Endothelial cell of umbilical vein (primary cell): ENCODE measurements around the gene PLAC8. TPM values are rescaled to one million over a fixed set of nuclear protein-coding genes. Genes with fewer than 3 reads are reported as not detected.

Experiments
- BruUV-seq: library from RNA; stranded (reverse); fragments of 400-500 nt; replicated peaks from 2 replicates; lab custom pipeline; 2021; lab: Mats Ljungman, UMichigan
- CTCF ChIA-PET: fragments of 300-600, 350-600 bp; sonication (Branson Sonifier 250); formaldehyde crosslinking; loops from one replicate; lab custom pipeline; 2021; ENCODE audit warnings: antibody characterized with exemption, inconsistent platforms; lab: Charles Lee
- POLR2A ChIA-PET: fragments of 300-600, 350-600 bp; sonication (Branson Sonifier 250); formaldehyde crosslinking; loops from one replicate; lab custom pipeline; 2021; ENCODE audit warnings: antibody characterized with exemption, inconsistent platforms; lab: Charles Lee
- DNase-seq: peaks from one replicate; pipeline ENCODE4 v3.0.0-alpha.2; 2011; ENCODE audit warnings: low read depth, low spot score
- FAIRE-seq: peaks from 2 replicates; lab custom pipeline; 2011; peaks lifted over from hg19 to GRCh38; lab: Jason Lieb, UNC
- H2AFZ ChIP-seq: 2 replicates; pipeline ENCODE4 v1.6.0; 2012; ENCODE audit warnings: low read depth, low read length, control low read depth, inconsistent platforms
- H3K27ac ChIP-seq: 2 replicates; pipeline ENCODE4 v1.5.1; 2011; ENCODE audit warnings: low read depth, mild to moderate bottlenecking, control low read depth, low read length, moderate library complexity; ENCODE audit not compliant: insufficient read depth
- H3K27me3 ChIP-seq, 2 experiments: 2 replicates each; pipeline versions ENCODE4 v1.6.0 to v1.6.1; 2011; ENCODE audit warnings: low read length in 2 of 2, mixed read lengths in 1 of 2; ENCODE audit not compliant: control insufficient read depth in 2 of 2, insufficient read depth in 2 of 2
- H3K36me3 ChIP-seq, 2 experiments: 2 replicates in 1 of 2; 3 replicates in 1 of 2; pipeline ENCODE4 v1.5.1; 2011; ENCODE audit warnings: low read length in 2 of 2, mild to moderate bottlenecking in 1 of 2, moderate library complexity in 1 of 2; ENCODE audit not compliant: control insufficient read depth in 2 of 2, insufficient read depth in 2 of 2; ENCODE audit errors: extremely low read depth in 1 of 2
- H3K4me1 ChIP-seq: 3 replicates; pipeline ENCODE4 v1.5.1; 2011; ENCODE audit warnings: mild to moderate bottlenecking, low read length; ENCODE audit not compliant: control insufficient read depth, insufficient read depth; ENCODE audit errors: extremely low read depth
- H3K4me2 ChIP-seq: 2 replicates; pipeline ENCODE4 v1.6.1; 2011; ENCODE audit warnings: low read length, control low read depth, mixed read lengths; ENCODE audit not compliant: insufficient read depth
- H3K4me3 ChIP-seq, 3 experiments: fragments of 200-600 bp in 1 of 3; sonication (generic), shearing (Covaris generic) in 1 of 3; replicated peaks in 1 of 3; 2 replicates each; pipeline ENCODE4 v1.5.1; 2011 to 2016; ENCODE audit warnings: control low read depth in 3 of 3, low read length in 3 of 3, mild to moderate bottlenecking in 2 of 3, inconsistent platforms in 1 of 3, low read depth in 1 of 3, moderate library complexity in 1 of 3; ENCODE audit not compliant: insufficient read depth in 1 of 3
- H3K79me2 ChIP-seq: 2 replicates; pipeline ENCODE4 v1.6.0; 2012; ENCODE audit warnings: low read length, inconsistent platforms; ENCODE audit not compliant: control insufficient read depth, insufficient read depth
- H3K9ac ChIP-seq: replicated peaks from 2 replicates; pipeline ENCODE3; 2011; ENCODE audit warnings: low read length, control low read depth; ENCODE audit not compliant: insufficient read depth; ENCODE audit errors: extremely low read depth
- H3K9me1 ChIP-seq: replicated peaks from 3 replicates; pipeline ENCODE4 v1.6.0; 2011; ENCODE audit warnings: mild to moderate bottlenecking, low read length; ENCODE audit not compliant: control insufficient read depth, insufficient read depth; ENCODE audit errors: extremely low read depth
- H3K9me3 ChIP-seq: replicated peaks from 2 replicates; pipeline ENCODE4 v1.5.1; 2012; ENCODE audit warnings: low read length, inconsistent platforms; ENCODE audit not compliant: control insufficient read depth, insufficient read depth
- H4K20me1 ChIP-seq: replicated peaks from 2 replicates; pipeline ENCODE3; 2011; ENCODE audit warnings: mild to moderate bottlenecking, low read length; ENCODE audit not compliant: control insufficient read depth, insufficient read depth; ENCODE audit errors: extremely low read depth
- EZH2 ChIP-seq: IDR thresholded peaks from 2 replicates; pipeline ENCODE4 v1.6.1; 2012; ENCODE audit warnings: borderline replicate concordance, low read depth, mild to moderate bottlenecking, moderate library complexity, low read length, inconsistent platforms; ENCODE audit not compliant: severe bottlenecking
- FOS ChIP-seq: IDR thresholded peaks from 2 replicates; pipeline ENCODE4 v1.6.1; 2011; ENCODE audit warnings: mild to moderate bottlenecking, low read length, moderate library complexity, borderline replicate concordance; ENCODE audit not compliant: insufficient read depth
- GATA2 ChIP-seq: IDR thresholded peaks from 2 replicates; pipeline ENCODE4 v1.7.0; 2011; ENCODE audit warnings: low read depth, mild to moderate bottlenecking, moderate library complexity, mixed read lengths, low read length; ENCODE audit not compliant: insufficient read length, insufficient read depth
- JUN ChIP-seq: IDR thresholded peaks from 2 replicates; pipeline ENCODE4 v1.6.1; 2011; ENCODE audit warnings: borderline replicate concordance, low read depth; ENCODE audit not compliant: insufficient read length, insufficient read depth
- MYC ChIP-seq: IDR thresholded peaks from one replicate; pipeline ENCODE4 v1.6.1; 2011; ENCODE audit warnings: mild to moderate bottlenecking, low read depth, low read length
- POLR2A ChIP-seq: IDR thresholded peaks from 2 replicates; pipeline ENCODE4 v1.6.1; 2012; ENCODE audit warnings: low read depth, mild to moderate bottlenecking, control low read depth, low read length
- POLR2AphosphoS5 ChIP-seq: IDR thresholded peaks from 2 replicates; pipeline ENCODE4 v1.6.1; 2012; ENCODE audit warnings: low read depth, mild to moderate bottlenecking, control low read depth, low read length, moderate library complexity; ENCODE audit not compliant: insufficient read depth
- dilution Hi-C: fragments of 300-500 bp; cut with MboI; formaldehyde crosslinking; loops from one replicate; pipeline ENCODE4 v1.15.0; 2019; ENCODE audit warnings: low sequenced_read_pairs; ENCODE audit not compliant: extremely low pct_ligation_motif_present
- intact Hi-C: fragments of 100-400 bp; cut with micrococcal nuclease; formaldehyde crosslinking; loops from one replicate; pipeline ENCODE4 v1.10.0; 2022
- polyA plus RNA-seq, 4 experiments: library from polyadenylated mRNA; depleted of rRNA in 3 of 4; stranded (reverse) in 3 of 4; unstranded in 1 of 4; fragments of >200 nt; gene quantifications; 2 replicates each; pipeline versions ENCODE4 v1.2.1 to v1.2.3, GENCODE V29; 2011 to 2012; ENCODE audit warnings: missing spikeins in 1 of 4
- total RNA-seq: library from RNA; stranded (reverse); gene quantifications from 2 replicates; pipeline ENCODE4 v1.2.3, GENCODE V29; 2021
- TF ChIP-seq, protein P1 (sequence below): IDR thresholded peaks from 2 replicates; pipeline ENCODE4 v1.6.1; 2011; ENCODE audit not compliant: insufficient read depth, insufficient read length
- TF ChIP-seq, protein P2 (sequence below), 2 donors: IDR thresholded peaks; 1 replicate in 1 of 2; 2 replicates in 1 of 2; pipeline ENCODE4 v1.5.1; 2011; ENCODE audit warnings: low read length in 2 of 2, mild to moderate bottlenecking in 2 of 2, moderate library complexity in 2 of 2, control low read depth in 1 of 2, inconsistent platforms in 1 of 2, low read depth in 1 of 2; ENCODE audit not compliant: insufficient read depth in 1 of 2; ENCODE audit errors: extremely low read depth in 1 of 2

The PLAC8 gene
- total and polyA plus RNA-seq, 2 donors (not counting 3 experiments of a cell fraction or from before 2014, with no cell fraction given) = 4.9 to 5.7 TPM

DNA sequence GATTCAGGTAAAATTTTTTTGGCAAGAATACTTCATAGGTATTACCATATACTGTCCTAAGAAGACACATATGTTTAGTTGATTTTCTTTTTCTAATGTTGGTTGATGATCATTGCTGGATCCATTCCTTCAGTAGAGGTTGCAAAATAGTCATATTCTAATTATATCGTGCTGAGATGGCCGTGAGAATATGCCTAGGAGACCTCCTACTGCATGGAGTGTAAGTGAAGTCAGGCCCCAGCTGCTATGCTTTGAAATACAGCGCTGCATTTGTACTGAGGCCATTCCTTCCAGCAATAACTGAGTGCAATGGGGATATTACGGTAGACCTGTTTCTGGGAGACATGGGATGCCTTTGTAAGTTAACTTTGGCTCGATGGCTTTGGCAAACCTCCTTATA, 6.7 kb upstream of the PLAC8 start:
- Histone ChIP-seq H3K79me2 (no peaks in the 10 kb centered on the region), H3K27ac (no peak overlapping the region), H3K4me2 (no peak overlapping the region), H3K9me3 (no peaks in the 10 kb centered on the region), H3K9me1 (no peaks in the 10 kb centered on the region), H3K27me3 (no peaks in the 10 kb centered on the region), H3K4me1 (no peaks in the 10 kb centered on the region), H3K4me3 (no peak overlapping the region), H3K36me3 (no peaks in the 10 kb centered on the region), H4K20me1 (no peaks in the 10 kb centered on the region), H2AFZ (no peak overlapping the region), H3K9ac (no peak overlapping the region)
- no peak for DNase-seq
- TF ChIP-seq, protein P1, sequence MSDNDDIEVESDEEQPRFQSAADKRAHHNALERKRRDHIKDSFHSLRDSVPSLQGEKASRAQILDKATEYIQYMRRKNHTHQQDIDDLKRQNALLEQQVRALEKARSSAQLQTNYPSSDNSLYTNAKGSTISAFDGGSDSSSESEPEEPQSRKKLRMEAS = no peak
- TF ChIP-seq JUN (no peak), POLR2A (no peak), EZH2 (no peak)
- dilution Hi-C loops (no loop called here), intact Hi-C loops (no loop called here)
- no peak for FAIRE-seq
- CTCF ChIA-PET = interaction anchor here (0.6 to 1.2 kb wide), 3 partner anchors 8 to 161 kb away, joined by 3 to 5 read pairs (median 3); no protein-coding TSS in a partner anchor
- BruUV-seq = no TSS peak
- POLR2A ChIA-PET = no interaction called here

DNA sequence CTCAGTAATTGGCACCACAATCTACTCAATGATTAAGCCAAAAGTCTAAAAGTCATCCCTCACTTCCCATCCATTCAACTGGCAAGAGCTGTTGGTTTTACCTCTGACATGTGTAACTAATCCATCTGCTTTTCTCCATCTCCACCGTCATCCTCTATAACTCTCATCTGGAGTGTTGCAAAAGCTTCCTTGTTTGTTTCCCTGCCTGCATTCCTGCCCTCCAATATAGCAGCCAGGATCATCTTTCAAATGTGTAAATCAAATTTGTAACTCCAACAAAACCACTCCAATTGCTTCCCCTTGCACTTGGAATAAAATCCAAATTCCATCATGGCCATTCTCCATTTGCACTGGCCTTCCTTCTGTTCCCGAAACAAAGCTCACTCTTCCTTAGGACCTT, 4.3 kb upstream of the PLAC8 start:
- dilution Hi-C loops (no loop called here), intact Hi-C loops (no loop called here)
- Histone ChIP-seq H4K20me1 (no peaks in the 10 kb centered on the region), H3K9me1 (no peaks in the 10 kb centered on the region), H3K4me2 (no peak overlapping the region), H3K4me1 (peaks cover 2% of the 10 kb centered on the region), H3K79me2 (no peaks in the 10 kb centered on the region), H3K9ac (no peak overlapping the region), H3K4me3 (no peak overlapping the region), H3K27ac (no peak overlapping the region), H3K36me3 (no peaks in the 10 kb centered on the region), H3K9me3 (no peaks in the 10 kb centered on the region), H3K27me3 (no peaks in the 10 kb centered on the region), H2AFZ (no peak overlapping the region)
- CTCF ChIA-PET = interaction anchor here (1.0 kb wide), 1 partner anchor 141 kb away, joined by 3 read pairs; no protein-coding TSS in a partner anchor
- POLR2A ChIA-PET = no interaction called here
- no TSS peak for BruUV-seq
- no peak for DNase-seq
- TF ChIP-seq POLR2AphosphoS5 (no peak), FOS (no peak), EZH2 (no peak), POLR2A (no peak), MYC (no peak), GATA2 (no peak), JUN (no peak)
- TF ChIP-seq, protein P2, sequence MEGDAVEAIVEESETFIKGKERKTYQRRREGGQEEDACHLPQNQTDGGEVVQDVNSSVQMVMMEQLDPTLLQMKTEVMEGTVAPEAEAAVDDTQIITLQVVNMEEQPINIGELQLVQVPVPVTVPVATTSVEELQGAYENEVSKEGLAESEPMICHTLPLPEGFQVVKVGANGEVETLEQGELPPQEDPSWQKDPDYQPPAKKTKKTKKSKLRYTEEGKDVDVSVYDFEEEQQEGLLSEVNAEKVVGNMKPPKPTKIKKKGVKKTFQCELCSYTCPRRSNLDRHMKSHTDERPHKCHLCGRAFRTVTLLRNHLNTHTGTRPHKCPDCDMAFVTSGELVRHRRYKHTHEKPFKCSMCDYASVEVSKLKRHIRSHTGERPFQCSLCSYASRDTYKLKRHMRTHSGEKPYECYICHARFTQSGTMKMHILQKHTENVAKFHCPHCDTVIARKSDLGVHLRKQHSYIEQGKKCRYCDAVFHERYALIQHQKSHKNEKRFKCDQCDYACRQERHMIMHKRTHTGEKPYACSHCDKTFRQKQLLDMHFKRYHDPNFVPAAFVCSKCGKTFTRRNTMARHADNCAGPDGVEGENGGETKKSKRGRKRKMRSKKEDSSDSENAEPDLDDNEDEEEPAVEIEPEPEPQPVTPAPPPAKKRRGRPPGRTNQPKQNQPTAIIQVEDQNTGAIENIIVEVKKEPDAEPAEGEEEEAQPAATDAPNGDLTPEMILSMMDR (IDR thresholded peaks at IDR 0.05; ENCODE audit: extremely low read depth in 1 of 2, insufficient read depth in 1 of 2, low read depth in 1 of 2, low read length in 2 of 2) = no peak
- TF ChIP-seq, protein P1 = no peak
- no peak for FAIRE-seq
